ENCODE results near the gene ARPC1A.

The ARPC1A gene

DNA sequence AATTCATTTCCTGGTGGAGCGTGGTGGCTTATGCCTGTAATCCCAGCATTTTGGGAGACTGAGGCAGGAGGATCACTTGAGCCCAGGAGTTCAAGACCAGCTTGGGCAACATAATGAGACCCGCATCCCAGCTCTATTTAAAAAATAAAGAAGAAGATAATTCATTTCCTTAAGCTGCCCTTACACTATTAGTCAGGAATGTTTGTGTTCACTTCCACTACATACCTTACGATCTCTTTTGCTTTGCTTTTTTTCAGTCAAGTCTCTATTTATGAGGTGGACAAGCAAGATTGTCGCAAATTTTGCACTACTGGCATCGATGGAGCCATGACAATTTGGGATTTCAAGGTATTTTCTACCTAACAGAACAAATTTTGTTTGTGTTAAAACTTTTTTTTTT is 37.6 kb downstream of the ARPC1A start:
- H3K4me3 ChIP-seq (ENCODE audit: low read depth, low read length), result no peak overlapping the region
- TF ChIP-seq, protein P1, sequence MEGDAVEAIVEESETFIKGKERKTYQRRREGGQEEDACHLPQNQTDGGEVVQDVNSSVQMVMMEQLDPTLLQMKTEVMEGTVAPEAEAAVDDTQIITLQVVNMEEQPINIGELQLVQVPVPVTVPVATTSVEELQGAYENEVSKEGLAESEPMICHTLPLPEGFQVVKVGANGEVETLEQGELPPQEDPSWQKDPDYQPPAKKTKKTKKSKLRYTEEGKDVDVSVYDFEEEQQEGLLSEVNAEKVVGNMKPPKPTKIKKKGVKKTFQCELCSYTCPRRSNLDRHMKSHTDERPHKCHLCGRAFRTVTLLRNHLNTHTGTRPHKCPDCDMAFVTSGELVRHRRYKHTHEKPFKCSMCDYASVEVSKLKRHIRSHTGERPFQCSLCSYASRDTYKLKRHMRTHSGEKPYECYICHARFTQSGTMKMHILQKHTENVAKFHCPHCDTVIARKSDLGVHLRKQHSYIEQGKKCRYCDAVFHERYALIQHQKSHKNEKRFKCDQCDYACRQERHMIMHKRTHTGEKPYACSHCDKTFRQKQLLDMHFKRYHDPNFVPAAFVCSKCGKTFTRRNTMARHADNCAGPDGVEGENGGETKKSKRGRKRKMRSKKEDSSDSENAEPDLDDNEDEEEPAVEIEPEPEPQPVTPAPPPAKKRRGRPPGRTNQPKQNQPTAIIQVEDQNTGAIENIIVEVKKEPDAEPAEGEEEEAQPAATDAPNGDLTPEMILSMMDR (IDR thresholded peaks at IDR 0.05; ENCODE audit: borderline replicate concordance, insufficient read depth, low read depth, low read length), result no peak

DNA sequence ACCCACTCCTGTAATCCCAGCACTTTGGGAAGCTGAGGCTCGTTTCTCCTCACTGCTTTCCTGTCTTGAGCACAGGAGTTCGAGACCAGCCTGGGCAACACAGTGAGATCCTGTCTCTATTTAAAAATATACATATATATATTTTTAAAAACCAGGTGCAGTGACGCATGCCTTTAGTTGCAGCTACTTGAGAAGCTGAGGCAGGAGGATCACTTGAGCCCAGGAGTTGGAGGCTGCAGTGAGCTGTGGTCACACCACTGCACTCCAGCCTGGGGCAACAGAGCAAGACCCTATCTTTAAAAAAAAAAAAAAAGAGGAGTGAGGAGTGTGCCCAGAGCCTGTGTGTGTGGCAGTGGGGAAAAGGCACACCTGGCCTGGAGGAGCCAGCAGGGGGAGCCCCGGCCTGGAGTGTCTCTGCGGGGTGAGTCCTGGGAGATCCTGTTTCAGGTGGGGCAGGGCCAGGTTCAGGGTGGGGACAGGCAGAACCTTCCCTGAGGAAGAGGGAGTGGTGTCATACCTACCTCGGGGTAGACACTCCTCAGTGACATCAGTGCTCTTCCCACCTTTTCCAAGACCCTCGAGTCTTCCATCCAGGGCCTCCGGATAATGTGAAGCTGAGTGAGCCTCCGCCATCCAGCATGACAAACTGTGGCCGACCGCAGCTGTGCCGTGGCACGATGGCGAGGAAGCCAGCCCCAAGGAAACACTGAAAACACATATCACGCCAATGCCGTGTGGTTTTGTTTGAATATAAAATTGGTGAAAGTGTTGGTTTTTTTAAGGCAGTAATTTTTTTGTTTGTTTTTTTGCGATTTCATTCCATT is 39.8 kb downstream of the ARPC1A start:
- H3K4me3 ChIP-seq (ENCODE audit: low read depth, low read length), result no peak overlapping the region
- TF ChIP-seq, protein P1 (IDR thresholded peaks at IDR 0.05; ENCODE audit: borderline replicate concordance, insufficient read depth, low read depth, low read length), result peak; percentile 75

DNA sequence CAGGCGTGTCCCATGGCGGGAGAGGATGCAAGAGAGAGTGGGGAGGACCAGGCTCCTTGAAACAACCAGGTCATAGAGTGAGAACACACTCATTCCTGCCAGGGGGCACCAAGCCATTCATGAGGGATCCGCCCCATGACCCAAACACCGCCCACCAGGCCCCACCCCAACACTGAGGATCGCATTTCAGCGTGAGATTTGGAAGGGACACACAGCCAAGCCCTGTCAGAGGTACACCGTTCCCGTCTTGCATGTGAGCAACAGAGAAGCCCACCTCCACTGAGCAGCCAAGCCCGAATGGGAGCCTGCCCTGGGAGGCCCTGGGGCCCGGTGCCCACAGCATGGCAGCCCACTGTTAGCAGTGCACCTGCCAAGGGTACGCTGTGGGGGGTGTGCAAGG is 40.9 kb downstream of the ARPC1A start:
- H3K4me3 ChIP-seq (ENCODE audit: low read depth, low read length), result no peak overlapping the region
- TF ChIP-seq, protein P1 (IDR thresholded peaks at IDR 0.05; ENCODE audit: borderline replicate concordance, insufficient read depth, low read depth, low read length), result no peak

DNA sequence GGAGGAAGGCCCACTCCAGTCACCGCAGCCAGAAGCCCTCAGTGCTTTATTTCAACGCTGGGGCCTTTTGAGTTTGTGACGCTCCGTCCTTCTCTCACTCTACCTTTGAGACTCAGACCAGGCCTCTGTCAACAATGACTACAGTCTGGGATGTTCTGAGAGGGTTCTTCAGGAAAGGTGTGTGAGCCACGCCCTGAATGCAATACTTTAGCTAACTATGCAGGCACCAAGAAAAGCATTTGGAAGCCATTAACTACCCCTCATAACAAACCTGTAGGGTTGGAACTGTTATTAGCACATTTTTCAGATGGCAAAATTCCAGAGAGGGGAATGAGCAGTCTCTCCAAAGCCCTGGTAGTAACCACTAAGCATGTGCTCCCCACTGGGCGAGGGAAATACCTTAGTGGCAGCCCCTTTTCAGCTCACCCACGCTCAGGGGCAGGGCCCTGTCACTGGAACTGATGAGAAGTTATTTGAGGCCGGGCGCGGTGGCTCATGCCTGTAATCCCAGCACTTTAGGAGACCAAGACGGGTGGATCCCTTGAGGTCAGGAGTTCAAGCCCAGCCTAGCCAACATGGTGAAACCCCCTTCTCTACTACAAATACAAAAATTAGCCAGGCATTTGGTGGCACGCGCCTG is 43.2 kb downstream of the ARPC1A start:
- no peak overlapping the region for H3K4me3 ChIP-seq (ENCODE audit: low read depth, low read length)

DNA sequence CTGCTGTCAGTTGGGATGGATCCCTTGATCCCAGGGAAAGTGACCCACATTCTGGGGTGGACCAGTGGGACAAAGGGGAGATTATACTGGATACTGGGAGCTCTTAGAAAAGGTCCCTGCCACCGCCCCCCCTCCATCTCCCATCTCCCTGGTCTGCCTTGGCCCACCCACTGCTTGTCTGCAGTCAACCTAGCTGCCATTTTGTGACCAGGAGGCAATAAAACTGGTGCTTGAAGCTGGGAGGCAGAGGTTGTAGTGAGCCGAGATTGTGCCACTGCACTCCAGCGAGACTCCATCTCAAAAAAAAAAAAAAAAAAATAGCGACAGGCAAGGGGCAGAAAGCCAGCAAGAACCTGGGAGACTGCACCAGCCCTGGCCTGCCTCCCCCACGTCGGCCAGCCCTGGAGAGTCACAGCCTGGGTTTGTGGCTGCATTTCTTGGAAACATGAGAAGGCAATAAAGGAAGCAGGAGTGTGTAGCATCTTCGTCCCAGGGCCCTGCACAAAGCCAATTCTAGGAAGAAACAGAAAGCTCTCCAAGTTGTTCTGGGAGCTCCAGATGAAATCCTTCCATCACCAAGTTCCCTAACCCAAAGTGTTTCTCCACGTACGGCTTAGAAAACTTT is 44.2 kb downstream of the ARPC1A start:
- TF ChIP-seq, protein P1 (IDR thresholded peaks at IDR 0.05; ENCODE audit: borderline replicate concordance, insufficient read depth, low read depth, low read length), result no peak
- H3K4me3 ChIP-seq (ENCODE audit: low read depth, low read length), result no peak overlapping the region

More for the DNA sequence above, 43.2 kb downstream of the ARPC1A start:
- TF ChIP-seq, protein P1 (IDR thresholded peaks at IDR 0.05; ENCODE audit: borderline replicate concordance, insufficient read depth, low read depth, low read length), result no peak

DNA sequence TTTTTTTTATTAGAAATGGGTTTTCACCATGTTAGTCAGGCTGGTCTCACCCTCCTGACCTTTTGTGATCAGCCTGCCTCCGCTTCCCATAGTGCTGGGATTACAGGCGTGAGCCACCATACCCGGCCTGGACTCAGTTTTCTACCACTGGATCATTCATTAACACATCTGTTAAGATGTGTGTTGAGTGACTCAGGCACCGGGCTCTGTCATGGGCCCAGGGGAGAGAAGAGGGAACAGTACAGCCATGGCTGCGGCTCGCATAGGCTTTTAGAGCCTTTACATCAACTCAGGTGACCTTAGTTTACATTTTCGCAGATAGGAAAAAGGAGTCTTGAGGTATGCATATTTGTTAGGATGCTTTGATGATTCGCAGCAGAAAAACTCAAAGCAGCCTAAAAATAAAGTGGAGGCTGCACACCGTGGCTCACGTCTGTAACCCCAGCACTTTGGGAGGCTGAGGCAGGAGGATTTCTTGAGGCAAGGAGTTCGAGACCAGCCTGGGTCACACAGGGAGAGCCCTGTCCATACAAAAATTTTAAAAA is 45.8 kb downstream of the ARPC1A start:
- TF ChIP-seq, protein P1 (IDR thresholded peaks at IDR 0.05; ENCODE audit: borderline replicate concordance, insufficient read depth, low read depth, low read length), result no peak
- no peak overlapping the region for H3K4me3 ChIP-seq (ENCODE audit: low read depth, low read length)

All from GM12875 (cell line).